SK-N-SH treated with all-trans-retinoic acid at 6 μM for 48 hours (cell line): ENCODE results near the gene PAQR6.

Experiments used
- BACH2 ChIP-seq: fragments of 250-450 bp; sonication (Bioruptor Pico); IDR thresholded peaks from 2 replicates; pipeline ENCODE4 v1.9.0; 2021; ENCODE audit warnings: mild to moderate bottlenecking, borderline replicate concordance
- CREB5 ChIP-seq: fragments of 250-450 bp; sonication (Bioruptor Pico); IDR thresholded peaks from 2 replicates; pipeline ENCODE4 v1.5.1; 2020; ENCODE audit warnings: low read depth, mild to moderate bottlenecking, moderate library complexity
- GLIS3 ChIP-seq: fragments of 250-450 bp; sonication (Bioruptor Pico); IDR thresholded peaks from 2 replicates; pipeline ENCODE4 v1.5.0; 2020; ENCODE audit warnings: mild to moderate bottlenecking, moderate library complexity
- ISL1 ChIP-seq: fragments of 250-450 bp; sonication (Bioruptor Pico); IDR thresholded peaks from 2 replicates; pipeline ENCODE4 v2.1.2; 2022; ENCODE audit warnings: mild to moderate bottlenecking, moderate library complexity
- PATZ1 ChIP-seq: fragments of 250-450 bp; sonication (Bioruptor Pico); IDR thresholded peaks from 2 replicates; pipeline ENCODE4 v1.8.0; 2020; ENCODE audit warnings: mild to moderate bottlenecking, moderate library complexity, borderline replicate concordance
- PPARA ChIP-seq: fragments of 250-450 bp; sonication (Bioruptor Pico); IDR thresholded peaks from 2 replicates; pipeline ENCODE4 v1.5.0; 2020; ENCODE audit warnings: mild to moderate bottlenecking, borderline replicate concordance
- RARB ChIP-seq: fragments of 250-450 bp; sonication (Bioruptor Pico); IDR thresholded peaks from 2 replicates; pipeline ENCODE4 v1.8.0; 2021; ENCODE audit warnings: mild to moderate bottlenecking, moderate library complexity
- ZFP3 ChIP-seq: fragments of 250-450 bp; sonication (Bioruptor Pico); IDR thresholded peaks from 2 replicates; pipeline ENCODE4 v1.5.0; 2020; ENCODE audit warnings: mild to moderate bottlenecking, moderate library complexity
- ZFP30 ChIP-seq: fragments of 450-650 bp; formaldehyde crosslinking; IDR thresholded peaks from 2 replicates; pipeline ENCODE4 v1.5.0; 2022; ENCODE audit warnings: mild to moderate bottlenecking, moderate library complexity
- ZNF565 ChIP-seq: fragments of 450-650 bp; formaldehyde crosslinking; conservative IDR thresholded peaks from 2 replicates; pipeline ENCODE4 v1.5.0; 2020; ENCODE audit warnings: low read depth, mild to moderate bottlenecking, moderate library complexity
- ZNF70 ChIP-seq: fragments of 450-650 bp; formaldehyde crosslinking; IDR thresholded peaks from 2 replicates; pipeline ENCODE4 v1.5.0; 2020; ENCODE audit warnings: mild to moderate bottlenecking, moderate library complexity
- ZNF8 ChIP-seq: fragments of 450-650 bp; formaldehyde crosslinking; IDR thresholded peaks from 2 replicates; pipeline ENCODE4 v1.5.0; 2020; ENCODE audit warnings: mild to moderate bottlenecking, moderate library complexity
- TF ChIP-seq, protein P1 (sequence below): fragments of 250-450 bp; sonication (Bioruptor Pico); IDR thresholded peaks from 2 replicates; pipeline ENCODE4 v1.5.1; 2021; ENCODE audit warnings: mild to moderate bottlenecking, moderate library complexity
- TF ChIP-seq, protein P2 (sequence below): fragments of 250-450 bp; sonication (Bioruptor Pico); IDR thresholded peaks from 2 replicates; pipeline ENCODE4 v1.5.0; 2020; ENCODE audit warnings: mild to moderate bottlenecking, moderate library complexity

GRCh38 chr1:156217871-156218270 lies 30.0 kb downstream of the PAQR6 start:
- TF ChIP-seq ZNF70 (no peak), ZFP3 (no peak), ZNF8 (CRISPR knock-in tag) (no peak), RARB (CRISPR knock-in tag) (no peak), PATZ1 (CRISPR knock-in tag) (no peak), ZNF565 (no peak), BACH2 (CRISPR knock-in tag) (no peak), CREB5 (CRISPR knock-in tag) (no peak), PPARA (CRISPR knock-in tag) (no peak), GLIS3 (CRISPR knock-in tag) (no peak), ZFP30 (CRISPR knock-in tag) (no peak), ISL1 (CRISPR knock-in tag) (no peak)
- TF ChIP-seq, protein P1, sequence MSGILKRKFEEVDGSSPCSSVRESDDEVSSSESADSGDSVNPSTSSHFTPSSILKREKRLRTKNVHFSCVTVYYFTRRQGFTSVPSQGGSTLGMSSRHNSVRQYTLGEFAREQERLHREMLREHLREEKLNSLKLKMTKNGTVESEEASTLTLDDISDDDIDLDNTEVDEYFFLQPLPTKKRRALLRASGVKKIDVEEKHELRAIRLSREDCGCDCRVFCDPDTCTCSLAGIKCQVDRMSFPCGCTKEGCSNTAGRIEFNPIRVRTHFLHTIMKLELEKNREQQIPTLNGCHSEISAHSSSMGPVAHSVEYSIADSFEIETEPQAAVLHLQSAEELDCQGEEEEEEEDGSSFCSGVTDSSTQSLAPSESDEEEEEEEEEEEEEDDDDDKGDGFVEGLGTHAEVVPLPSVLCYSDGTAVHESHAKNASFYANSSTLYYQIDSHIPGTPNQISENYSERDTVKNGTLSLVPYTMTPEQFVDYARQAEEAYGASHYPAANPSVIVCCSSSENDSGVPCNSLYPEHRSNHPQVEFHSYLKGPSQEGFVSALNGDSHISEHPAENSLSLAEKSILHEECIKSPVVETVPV (CRISPR knock-in tag): no peak
- TF ChIP-seq, protein P2, sequence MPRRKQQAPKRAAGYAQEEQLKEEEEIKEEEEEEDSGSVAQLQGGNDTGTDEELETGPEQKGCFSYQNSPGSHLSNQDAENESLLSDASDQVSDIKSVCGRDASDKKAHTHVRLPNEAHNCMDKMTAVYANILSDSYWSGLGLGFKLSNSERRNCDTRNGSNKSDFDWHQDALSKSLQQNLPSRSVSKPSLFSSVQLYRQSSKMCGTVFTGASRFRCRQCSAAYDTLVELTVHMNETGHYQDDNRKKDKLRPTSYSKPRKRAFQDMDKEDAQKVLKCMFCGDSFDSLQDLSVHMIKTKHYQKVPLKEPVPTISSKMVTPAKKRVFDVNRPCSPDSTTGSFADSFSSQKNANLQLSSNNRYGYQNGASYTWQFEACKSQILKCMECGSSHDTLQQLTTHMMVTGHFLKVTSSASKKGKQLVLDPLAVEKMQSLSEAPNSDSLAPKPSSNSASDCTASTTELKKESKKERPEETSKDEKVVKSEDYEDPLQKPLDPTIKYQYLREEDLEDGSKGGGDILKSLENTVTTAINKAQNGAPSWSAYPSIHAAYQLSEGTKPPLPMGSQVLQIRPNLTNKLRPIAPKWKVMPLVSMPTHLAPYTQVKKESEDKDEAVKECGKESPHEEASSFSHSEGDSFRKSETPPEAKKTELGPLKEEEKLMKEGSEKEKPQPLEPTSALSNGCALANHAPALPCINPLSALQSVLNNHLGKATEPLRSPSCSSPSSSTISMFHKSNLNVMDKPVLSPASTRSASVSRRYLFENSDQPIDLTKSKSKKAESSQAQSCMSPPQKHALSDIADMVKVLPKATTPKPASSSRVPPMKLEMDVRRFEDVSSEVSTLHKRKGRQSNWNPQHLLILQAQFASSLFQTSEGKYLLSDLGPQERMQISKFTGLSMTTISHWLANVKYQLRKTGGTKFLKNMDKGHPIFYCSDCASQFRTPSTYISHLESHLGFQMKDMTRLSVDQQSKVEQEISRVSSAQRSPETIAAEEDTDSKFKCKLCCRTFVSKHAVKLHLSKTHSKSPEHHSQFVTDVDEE: no peak
